Stomach (tissue), 4 donors: ENCODE data around the gene KLRF1.

ENCODE experiments used
- POLR2A ChIP-seq, 4 donors: fragments of 450-650 bp; IDR thresholded peaks; one replicate each; pipeline ENCODE4 v1.6.1; 2016; ENCODE audit warnings: antibody characterized with exemption in 4 of 4, control low read depth in 2 of 4, mild to moderate bottlenecking in 1 of 4, moderate library complexity in 1 of 4
- POLR2AphosphoS5 ChIP-seq, 3 donors: sonication (generic); formaldehyde crosslinking; IDR thresholded peaks; one replicate each; pipeline ENCODE4 v1.6.1; 2016; ENCODE audit warnings: antibody characterized with exemption in 3 of 3
- TF ChIP-seq, protein P1 (sequence below), 7 experiments: fragments of 450-650 bp in 4 of 7; fragments of 200-600 bp in 3 of 7; sonication (generic) in 3 of 7; IDR thresholded peaks; one replicate each; pipeline ENCODE4 v1.5.1; 2016 to 2019; ENCODE audit warnings: antibody characterized with exemption in 7 of 7, control low read depth in 2 of 7, mild to moderate bottlenecking in 1 of 7

GRCh38 chr12:9793779-9794395 is 33.4 kb upstream of the KLRF1 start:
- TF ChIP-seq, protein P1, sequence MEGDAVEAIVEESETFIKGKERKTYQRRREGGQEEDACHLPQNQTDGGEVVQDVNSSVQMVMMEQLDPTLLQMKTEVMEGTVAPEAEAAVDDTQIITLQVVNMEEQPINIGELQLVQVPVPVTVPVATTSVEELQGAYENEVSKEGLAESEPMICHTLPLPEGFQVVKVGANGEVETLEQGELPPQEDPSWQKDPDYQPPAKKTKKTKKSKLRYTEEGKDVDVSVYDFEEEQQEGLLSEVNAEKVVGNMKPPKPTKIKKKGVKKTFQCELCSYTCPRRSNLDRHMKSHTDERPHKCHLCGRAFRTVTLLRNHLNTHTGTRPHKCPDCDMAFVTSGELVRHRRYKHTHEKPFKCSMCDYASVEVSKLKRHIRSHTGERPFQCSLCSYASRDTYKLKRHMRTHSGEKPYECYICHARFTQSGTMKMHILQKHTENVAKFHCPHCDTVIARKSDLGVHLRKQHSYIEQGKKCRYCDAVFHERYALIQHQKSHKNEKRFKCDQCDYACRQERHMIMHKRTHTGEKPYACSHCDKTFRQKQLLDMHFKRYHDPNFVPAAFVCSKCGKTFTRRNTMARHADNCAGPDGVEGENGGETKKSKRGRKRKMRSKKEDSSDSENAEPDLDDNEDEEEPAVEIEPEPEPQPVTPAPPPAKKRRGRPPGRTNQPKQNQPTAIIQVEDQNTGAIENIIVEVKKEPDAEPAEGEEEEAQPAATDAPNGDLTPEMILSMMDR (IDR thresholded peaks at IDR 0.05) = no peak
- no peak for TF ChIP-seq POLR2AphosphoS5 (IDR thresholded peaks at IDR 0.05)
- TF ChIP-seq POLR2A (IDR thresholded peaks at IDR 0.05) = no peak
